ENCODE data around the gene RUVBL2. TPM values are rescaled to one million over a fixed set of nuclear protein-coding genes. Genes with fewer than 3 reads are reported as not detected.
A peak's percentile ranks its signal among the peaks of the same experiment; 100 is the strongest.

Gene RUVBL2
- total RNA-seq, 2 donors from 2014 or later: 54.1 to 151 TPM

DNA sequence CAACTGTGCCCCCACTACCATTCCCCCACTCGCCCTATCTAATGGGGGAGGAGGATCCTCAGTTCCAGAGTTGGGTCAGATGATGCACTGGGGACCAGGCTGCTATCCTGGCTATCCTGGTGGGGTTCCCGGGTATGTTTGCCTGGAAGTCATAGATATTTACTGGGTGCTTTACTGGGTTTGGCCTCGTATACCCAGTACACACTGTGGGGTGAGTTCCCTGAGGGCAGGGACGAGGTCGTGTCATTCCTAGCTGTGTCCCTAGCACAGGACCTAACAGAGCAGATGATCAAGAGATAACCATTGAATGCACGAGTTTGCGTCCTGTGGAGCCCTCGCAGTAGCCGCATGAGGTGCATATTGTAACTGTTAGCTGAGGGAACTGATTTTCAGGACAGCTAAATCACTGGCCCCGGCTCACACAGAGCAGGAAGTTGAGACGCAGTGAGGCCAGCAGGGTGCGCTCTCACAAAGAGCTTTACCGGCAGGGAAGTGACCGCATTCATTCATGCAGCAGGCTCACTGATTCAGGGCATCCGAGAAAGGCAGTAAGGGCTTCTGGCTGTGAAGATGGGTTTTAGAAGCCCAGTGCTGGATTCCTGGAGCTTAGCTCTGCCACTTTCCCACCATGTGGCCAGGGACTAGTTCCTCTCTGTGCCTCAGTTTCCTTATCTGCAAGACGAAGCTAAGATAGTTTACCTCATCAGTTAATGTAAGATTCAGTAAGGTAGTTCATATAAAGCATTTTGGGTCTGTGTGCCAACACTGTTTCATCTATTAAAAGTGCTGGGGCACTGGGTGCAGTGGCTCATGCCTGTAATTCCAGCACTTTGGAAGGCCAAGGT lies 6.0 kb downstream of the RUVBL2 start:
- no peaks in the 10 kb centered on the region for H3K36me3 ChIP-seq
- DNase-seq: peak; percentile 66

DNA sequence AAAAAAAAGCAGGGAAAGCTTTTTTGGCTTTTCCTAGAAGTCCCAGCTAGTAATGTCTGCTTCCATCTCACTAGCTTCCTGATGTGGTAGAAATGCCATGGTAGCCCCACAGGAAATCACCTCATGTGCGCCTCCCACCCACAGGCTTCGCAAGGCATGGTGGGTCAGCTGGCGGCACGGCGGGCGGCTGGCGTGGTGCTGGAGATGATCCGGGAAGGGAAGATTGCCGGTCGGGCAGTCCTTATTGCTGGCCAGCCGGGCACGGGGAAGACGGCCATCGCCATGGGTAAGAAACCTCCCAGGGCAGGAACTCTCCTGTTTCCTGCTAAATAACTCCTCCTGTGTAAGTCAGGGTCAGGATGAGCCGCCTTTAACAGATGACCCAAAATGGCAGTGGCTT lies 10.4 kb downstream of the RUVBL2 start:
- Histone ChIP-seq H3K4me3 (no peak overlapping the region), H3K27me3 (no peaks in the 10 kb centered on the region), H3K9me3 (no peaks in the 10 kb centered on the region), H3K27ac (no peak overlapping the region), H3K4me1 (no peaks in the 10 kb centered on the region), H3K9ac (ENCODE audit: low read depth in 2 of 2, low read length in 2 of 2) (no peak overlapping the region), H3K36me3 (no peaks in the 10 kb centered on the region)
- no peak for DNase-seq
- intact Hi-C loops (cut with DNase I): no loop called here
- TF ChIP-seq, protein P1, sequence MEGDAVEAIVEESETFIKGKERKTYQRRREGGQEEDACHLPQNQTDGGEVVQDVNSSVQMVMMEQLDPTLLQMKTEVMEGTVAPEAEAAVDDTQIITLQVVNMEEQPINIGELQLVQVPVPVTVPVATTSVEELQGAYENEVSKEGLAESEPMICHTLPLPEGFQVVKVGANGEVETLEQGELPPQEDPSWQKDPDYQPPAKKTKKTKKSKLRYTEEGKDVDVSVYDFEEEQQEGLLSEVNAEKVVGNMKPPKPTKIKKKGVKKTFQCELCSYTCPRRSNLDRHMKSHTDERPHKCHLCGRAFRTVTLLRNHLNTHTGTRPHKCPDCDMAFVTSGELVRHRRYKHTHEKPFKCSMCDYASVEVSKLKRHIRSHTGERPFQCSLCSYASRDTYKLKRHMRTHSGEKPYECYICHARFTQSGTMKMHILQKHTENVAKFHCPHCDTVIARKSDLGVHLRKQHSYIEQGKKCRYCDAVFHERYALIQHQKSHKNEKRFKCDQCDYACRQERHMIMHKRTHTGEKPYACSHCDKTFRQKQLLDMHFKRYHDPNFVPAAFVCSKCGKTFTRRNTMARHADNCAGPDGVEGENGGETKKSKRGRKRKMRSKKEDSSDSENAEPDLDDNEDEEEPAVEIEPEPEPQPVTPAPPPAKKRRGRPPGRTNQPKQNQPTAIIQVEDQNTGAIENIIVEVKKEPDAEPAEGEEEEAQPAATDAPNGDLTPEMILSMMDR (IDR thresholded peaks at IDR 0.05): no peak

More for the DNA sequence above, 6.0 kb downstream of the RUVBL2 start:
- intact Hi-C loops (cut with DNase I): no loop called here
- Histone ChIP-seq H3K4me3 (no peak overlapping the region), H3K9me3 (no peaks in the 10 kb centered on the region), H3K9ac (ENCODE audit: low read depth in 2 of 2, low read length in 2 of 2) (no peak overlapping the region), H3K4me1 (no peaks in the 10 kb centered on the region), H3K27me3 (no peaks in the 10 kb centered on the region), H3K27ac (no peak overlapping the region)
- TF ChIP-seq, protein P1 (IDR thresholded peaks at IDR 0.05): peak; percentile 61

DNA sequence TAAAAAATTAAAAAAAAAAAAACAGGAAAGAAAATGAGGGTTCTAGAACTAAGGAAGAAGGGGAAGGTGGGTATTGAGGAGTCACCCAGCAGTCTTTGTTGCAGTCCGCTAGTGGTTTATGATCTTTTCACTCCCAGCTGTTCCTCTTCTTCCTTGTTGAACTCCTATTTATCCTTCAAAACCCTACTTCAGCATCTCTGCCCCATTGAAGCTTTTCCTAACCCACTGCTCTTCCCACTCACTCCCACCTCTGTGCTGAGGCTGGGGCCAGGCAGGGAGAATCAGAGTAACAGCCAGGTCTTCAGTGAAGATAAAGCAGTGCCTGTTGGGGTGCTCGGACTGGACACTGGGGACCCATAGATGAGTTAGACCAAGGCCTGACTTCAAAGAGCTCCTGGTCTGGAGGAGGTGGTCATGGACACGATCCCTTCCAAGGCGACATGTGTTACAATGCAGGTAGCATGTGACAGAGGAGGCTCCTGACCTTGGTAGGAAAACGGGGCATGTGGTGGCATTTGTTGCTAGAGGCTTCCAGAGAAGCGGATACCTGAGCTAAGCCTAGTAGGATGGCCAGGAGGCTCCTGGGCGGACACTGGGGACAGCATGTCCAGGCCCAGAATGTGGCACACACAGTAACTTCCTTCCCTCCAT lies 11.4 kb downstream of the RUVBL2 start:
- H3K27me3 ChIP-seq: no peaks in the 10 kb centered on the region
- no peaks in the 10 kb centered on the region for H3K9me3 ChIP-seq
- H3K36me3 ChIP-seq: no peaks in the 10 kb centered on the region
- TF ChIP-seq, protein P1 (IDR thresholded peaks at IDR 0.05): no peak
- H3K4me1 ChIP-seq: no peaks in the 10 kb centered on the region
- no peak overlapping the region for H3K9ac ChIP-seq (ENCODE audit: low read depth in 2 of 2, low read length in 2 of 2)
- no peak overlapping the region for H3K27ac ChIP-seq
- intact Hi-C loops (cut with DNase I): no loop called here
- no peak overlapping the region for H3K4me3 ChIP-seq
- DNase-seq: no peak

DNA sequence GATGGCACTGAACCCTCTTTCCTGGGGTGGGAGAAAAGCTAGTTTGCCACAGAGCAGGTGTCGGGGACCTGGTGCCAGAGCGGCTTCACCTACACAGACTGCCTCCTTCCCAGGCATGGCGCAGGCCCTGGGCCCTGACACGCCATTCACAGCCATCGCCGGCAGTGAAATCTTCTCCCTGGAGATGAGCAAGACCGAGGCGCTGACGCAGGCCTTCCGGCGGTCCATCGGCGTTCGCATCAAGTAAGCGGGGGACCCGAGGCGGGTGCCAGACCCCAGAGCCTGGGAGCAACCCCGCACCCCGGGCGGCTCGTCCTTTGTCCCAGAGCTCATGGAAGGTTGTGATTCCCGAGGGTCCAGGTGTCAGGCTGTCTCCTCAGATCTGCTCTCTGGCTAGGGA lies 13.2 kb downstream of the RUVBL2 start:
- intact Hi-C loops (cut with DNase I): no loop called here
- Histone ChIP-seq H3K4me1 (no peaks in the 10 kb centered on the region), H3K27ac (no peak overlapping the region), H3K27me3 (no peaks in the 10 kb centered on the region), H3K9me3 (no peaks in the 10 kb centered on the region), H3K4me3 (no peak overlapping the region), H3K9ac (ENCODE audit: low read depth in 2 of 2, low read length in 2 of 2) (no peak overlapping the region), H3K36me3 (no peaks in the 10 kb centered on the region)
- TF ChIP-seq, protein P1 (IDR thresholded peaks at IDR 0.05): no peak
- DNase-seq: no peak

DNA sequence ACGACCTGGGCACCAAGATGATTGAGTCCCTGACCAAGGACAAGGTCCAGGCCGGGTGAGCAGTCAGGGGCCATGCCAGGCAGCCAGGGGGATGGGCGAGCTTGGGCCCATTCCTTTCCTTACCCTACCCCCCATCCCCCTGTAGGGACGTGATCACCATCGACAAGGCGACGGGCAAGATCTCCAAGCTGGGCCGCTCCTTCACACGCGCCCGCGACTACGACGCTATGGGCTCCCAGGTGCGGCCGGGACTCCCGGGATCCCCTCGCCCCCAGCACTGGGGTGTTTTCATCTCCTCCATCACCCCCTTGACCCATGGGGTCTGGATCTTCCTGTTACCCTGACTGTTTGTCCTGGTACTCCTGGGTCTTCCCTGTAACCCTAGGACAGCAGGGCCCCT lies 16.1 kb downstream of the RUVBL2 start:
- no peak overlapping the region for H3K4me3 ChIP-seq
- TF ChIP-seq, protein P1 (IDR thresholded peaks at IDR 0.05): no peak
- no peaks in the 10 kb centered on the region for H3K36me3 ChIP-seq
- no peak for DNase-seq
- no peaks in the 10 kb centered on the region for H3K27me3 ChIP-seq
- no peaks in the 10 kb centered on the region for H3K4me1 ChIP-seq
- H3K9ac ChIP-seq (ENCODE audit: low read depth in 2 of 2, low read length in 2 of 2): no peak overlapping the region
- intact Hi-C loops (cut with DNase I): no loop called here
- no peak overlapping the region for H3K27ac ChIP-seq
- no peaks in the 10 kb centered on the region for H3K9me3 ChIP-seq

All from colonic mucosa (tissue), 4 donors.